Fibroblast of lung (primary cell): ENCODE data around the gene RBM27.

ENCODE experiments used
- CTCF ChIP-seq, 2 donors: IDR thresholded peaks in 1 of 2; conservative IDR thresholded peaks in 1 of 2; 1 replicate in 1 of 2; 2 replicates in 1 of 2; pipeline ENCODE4 v1.5.1; 2011 to 2012; ENCODE audit warnings: low read length in 2 of 2, control low read depth in 1 of 2, inconsistent platforms in 1 of 2, low read depth in 1 of 2, mild to moderate bottlenecking in 1 of 2
- EZH2 ChIP-seq: IDR thresholded peaks from 2 replicates; pipeline ENCODE4 v1.5.1; 2012; ENCODE audit warnings: low read length, control low read depth, mild to moderate bottlenecking; ENCODE audit errors: missing control alignments

DNA sequence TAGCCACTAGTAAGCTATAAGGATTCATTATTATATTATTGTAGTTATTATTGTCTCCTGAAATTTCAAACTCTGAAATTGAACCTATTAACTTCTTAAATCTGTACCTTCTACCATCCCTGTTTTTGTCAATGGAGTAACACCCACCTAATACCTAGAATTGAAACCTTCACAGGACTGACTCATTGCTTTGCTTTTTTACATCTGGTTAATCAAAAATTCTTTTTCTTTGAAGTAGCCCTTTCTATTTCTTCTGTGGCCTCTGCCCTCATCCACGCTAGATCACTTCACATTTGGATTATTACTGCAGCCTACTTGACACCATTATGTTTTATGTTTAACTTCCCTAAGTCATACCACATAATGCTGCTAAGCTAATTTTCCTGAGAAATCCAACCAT is 35.6 kb downstream of the RBM27 start:
- no peak for TF ChIP-seq CTCF (conservative IDR thresholded peaks at IDR 0.05 in 1 of 2, IDR thresholded peaks at IDR 0.05 in 1 of 2; ENCODE audit: low read depth in 1 of 2, low read length in 2 of 2)
- no peak for TF ChIP-seq EZH2
